LNCAP (cell line): Measurements from ENCODE around the gene CDC37.

Experiments
- TF ChIP-seq, protein P1 (sequence below): fragments of 450-650 bp; IDR thresholded peaks from 2 replicates; pipeline ENCODE4 v1.5.1; 2017; ENCODE audit warnings: mild to moderate bottlenecking

CDC37 gene

DNA sequence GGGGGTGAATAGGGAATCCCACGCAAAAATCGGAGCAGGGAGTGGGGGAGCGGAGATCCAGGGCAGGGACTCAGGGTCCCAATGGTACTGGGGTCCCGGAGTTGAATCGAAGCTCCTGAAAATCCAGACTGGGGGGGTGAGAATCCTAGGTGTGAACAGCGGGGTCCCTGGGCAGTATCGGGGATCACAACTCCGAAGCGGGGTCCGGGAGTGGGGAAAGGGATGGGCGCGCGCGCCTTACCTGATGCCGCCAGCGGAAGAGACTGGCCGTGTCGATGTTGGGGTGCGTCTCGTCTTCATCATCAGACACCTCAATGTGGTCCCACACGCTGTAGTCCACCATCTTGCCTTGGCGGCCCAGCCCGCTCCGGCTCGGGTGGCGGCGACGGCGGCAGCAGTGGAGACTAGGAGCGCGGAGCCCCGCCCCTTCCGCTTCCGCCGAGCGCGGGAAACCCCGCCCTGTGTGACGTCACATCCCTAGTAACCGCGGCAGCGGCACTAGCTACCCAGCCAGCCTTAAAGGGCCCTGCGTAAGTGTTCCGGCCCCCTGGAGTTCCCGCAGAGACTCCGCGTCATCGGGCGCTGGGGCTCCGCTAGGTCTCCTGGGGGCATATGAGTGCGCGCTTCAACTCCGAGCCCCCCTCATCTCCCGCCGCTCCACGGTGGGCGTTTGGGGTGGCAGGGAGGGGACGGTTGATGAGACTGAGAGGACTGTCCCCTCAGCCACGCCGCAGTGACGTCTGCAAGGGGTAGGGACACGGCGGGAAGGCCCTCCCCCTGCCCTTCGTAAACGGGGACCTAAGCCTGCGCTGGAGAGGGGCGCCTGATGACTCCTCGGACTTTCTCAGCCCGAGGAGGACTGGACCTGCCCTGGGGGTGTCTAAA lies at the start of gene CDC37:
Gene CDC37, minus strand, starts transcription at position 406 of the 885 bp plus-strand sequence. Its CDS starts 63 bp downstream, at position 343.
- TF ChIP-seq, protein P1, sequence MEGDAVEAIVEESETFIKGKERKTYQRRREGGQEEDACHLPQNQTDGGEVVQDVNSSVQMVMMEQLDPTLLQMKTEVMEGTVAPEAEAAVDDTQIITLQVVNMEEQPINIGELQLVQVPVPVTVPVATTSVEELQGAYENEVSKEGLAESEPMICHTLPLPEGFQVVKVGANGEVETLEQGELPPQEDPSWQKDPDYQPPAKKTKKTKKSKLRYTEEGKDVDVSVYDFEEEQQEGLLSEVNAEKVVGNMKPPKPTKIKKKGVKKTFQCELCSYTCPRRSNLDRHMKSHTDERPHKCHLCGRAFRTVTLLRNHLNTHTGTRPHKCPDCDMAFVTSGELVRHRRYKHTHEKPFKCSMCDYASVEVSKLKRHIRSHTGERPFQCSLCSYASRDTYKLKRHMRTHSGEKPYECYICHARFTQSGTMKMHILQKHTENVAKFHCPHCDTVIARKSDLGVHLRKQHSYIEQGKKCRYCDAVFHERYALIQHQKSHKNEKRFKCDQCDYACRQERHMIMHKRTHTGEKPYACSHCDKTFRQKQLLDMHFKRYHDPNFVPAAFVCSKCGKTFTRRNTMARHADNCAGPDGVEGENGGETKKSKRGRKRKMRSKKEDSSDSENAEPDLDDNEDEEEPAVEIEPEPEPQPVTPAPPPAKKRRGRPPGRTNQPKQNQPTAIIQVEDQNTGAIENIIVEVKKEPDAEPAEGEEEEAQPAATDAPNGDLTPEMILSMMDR, result no peak

DNA sequence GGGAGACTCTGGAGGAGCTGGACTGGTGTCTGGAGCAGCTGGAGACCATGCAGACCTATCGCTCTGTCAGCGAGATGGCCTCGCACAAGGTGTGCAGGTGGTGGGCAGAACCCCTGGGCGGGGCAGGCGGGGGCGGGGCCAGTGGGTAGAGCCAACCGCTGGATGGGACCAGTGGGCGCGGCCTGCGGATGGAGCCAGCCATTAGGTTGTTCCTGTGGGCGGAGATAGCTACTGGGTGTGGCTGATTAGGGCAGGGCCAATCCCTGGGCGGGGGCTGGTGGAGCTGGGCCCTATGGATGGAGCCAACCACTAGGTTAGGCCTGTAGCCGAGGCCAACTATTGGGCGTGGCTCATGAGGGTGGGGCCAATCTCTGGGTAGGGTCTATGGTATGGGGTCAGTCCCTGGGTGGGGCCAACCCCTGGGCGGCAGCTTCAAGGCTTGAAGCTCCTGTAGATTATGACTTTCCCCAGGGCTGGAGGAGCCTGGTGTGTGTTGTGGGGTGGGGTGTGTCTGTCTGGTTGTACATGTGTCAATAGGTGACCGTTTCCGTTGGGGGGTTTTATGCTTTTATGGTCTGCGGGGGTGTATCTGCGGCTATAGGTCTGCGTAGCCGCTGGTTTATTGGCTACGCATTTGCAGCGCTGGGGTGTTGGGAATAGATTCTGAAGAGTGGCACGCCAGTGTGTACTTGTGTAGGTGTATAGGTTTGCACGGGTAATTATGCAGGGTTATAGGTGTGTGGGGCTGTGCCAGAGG lies 47.7 kb upstream of the CDC37 start:
- TF ChIP-seq, protein P1, result no peak

DNA sequence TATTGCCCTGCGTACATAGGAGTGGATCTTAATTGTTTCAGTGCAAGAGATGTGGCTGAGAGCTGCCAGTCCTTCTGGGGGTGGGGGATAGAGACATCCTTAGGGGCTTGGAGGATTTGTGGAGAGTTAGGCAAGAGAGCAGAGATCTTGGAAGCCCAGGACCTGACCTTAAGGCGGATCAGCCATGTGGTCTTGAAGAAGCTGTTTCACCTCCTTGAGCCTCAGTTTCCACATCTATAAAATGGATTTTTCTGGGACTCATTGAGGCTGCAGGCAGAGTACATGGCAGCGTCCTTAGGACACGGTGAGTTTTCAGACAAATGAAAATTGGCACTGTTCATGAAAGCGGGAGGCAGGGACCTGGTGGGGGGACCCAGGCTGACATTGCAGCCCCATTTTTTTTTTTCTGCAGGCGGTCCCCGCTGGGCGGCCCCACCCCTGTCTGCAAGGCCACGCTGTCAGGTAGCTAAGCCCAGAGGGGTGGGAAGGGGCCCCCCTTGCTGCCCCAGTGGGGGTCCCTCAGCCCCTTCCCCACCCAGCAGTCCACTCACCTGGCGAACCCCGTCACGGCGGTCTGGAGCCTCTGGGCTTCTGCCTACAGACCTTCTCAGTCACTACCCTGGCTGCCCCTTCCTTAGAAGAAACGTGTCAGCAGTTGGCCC lies 47.0 kb upstream of the CDC37 start:
- TF ChIP-seq, protein P1, result no peak

DNA sequence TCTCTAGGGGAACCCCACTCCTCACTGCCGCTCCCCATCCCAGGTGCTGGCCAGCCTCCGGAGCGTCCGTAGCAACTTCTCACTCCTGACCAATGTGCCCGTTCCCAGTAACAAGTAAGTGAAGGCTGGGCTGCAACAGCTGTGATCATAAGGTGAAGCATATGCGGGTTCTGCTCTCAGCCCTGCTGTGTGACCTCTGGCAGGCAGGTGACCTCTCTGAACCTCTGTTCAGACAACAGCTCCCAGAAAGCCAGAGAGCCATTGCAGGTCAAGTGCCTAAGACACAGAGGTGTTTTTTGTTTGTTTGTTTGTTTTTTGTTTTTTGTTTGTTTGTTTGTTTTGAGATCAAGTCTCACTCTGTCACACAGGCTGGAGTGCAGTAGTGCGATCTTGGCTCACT lies 45.7 kb upstream of the CDC37 start:
- TF ChIP-seq, protein P1, result no peak

DNA sequence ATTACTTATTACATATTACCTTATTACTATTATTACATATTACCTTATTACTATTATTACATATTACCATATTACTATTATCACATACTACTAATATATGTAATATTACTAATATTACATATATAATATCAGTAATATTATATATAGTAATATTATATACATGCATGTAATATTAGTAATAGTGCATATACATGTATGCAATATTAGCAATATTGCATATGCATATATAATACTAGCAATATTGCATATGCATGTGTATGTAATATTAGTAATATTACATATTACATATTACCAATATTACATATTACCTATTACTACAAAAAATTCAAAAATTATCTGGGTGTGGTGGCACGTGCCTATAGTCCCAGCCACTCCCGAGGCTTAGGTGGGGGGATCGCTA lies 39.4 kb upstream of the CDC37 start:
- TF ChIP-seq, protein P1, result no peak

- TF ChIP-seq, protein P1, result no peak
Measured at GRCh38 chr19:10439588-10439987, 36.2 kb upstream of the CDC37 start.

GRCh38 chr19:10433131-10433536 lies 29.8 kb upstream of the CDC37 start:
- TF ChIP-seq, protein P1, result no peak
